SK-N-SH (cell line): Measurements from ENCODE around the gene PTBP1. TPM values are rescaled to one million over a fixed set of nuclear protein-coding genes. Genes with fewer than 3 reads are reported as not detected.

Experiments used
- CTCF ChIA-PET: fragments of 300-600, 350-600 bp; formaldehyde crosslinking; extraction: SDS; loops from one replicate; lab custom pipeline; 2021; lab: Yijun Ruan, JAX
- POLR2A ChIA-PET: fragments of 350-600 bp; sonication (Branson Sonifier 250); formaldehyde crosslinking; extraction: SDS; loops from one replicate; lab custom pipeline; 2020; ENCODE audit warnings: antibody characterized with exemption, inconsistent platforms; lab: Yijun Ruan, JAX
- DNase-seq: peaks from one replicate; pipeline ENCODE4 v3.0.0; 2012
- H2AFZ ChIP-seq: fragments of 200-600 bp; sonication (generic); 2 replicates; pipeline ENCODE4 v1.8.1; 2016; ENCODE audit warnings: antibody characterized with exemption, mild to moderate bottlenecking, low read depth
- H3F3A ChIP-seq: fragments of 200-600 bp; sonication (generic); replicated peaks from 2 replicates; pipeline ENCODE3; 2016; ENCODE audit warnings: antibody characterized with exemption, mild to moderate bottlenecking; ENCODE audit not compliant: insufficient read depth
- H3K27ac ChIP-seq, 2 experiments: fragments of 200-500 bp in 1 of 2; fragments of 200-600 bp in 1 of 2; sonication (Bioruptor generic) in 1 of 2; sonication (generic), shearing (Covaris generic) in 1 of 2; 2 replicates each; pipeline versions ENCODE4 v1.5.1 to v1.6.1; 2014 to 2016; ENCODE audit warnings: low read depth in 2 of 2, inconsistent platforms in 1 of 2, low read length in 1 of 2, mild to moderate bottlenecking in 1 of 2, mixed read lengths in 1 of 2
- H3K27me3 ChIP-seq: fragments of 200-600 bp; sonication (generic), shearing (Covaris generic); 2 replicates; pipeline ENCODE4 v1.6.1; 2016; ENCODE audit warnings: mixed run types; ENCODE audit not compliant: insufficient read depth
- H3K36me3 ChIP-seq, 2 experiments: fragments of 200-500 bp in 1 of 2; fragments of 200-600 bp in 1 of 2; sonication (Bioruptor generic) in 1 of 2; sonication (generic) in 1 of 2; replicated peaks in 1 of 2; 2 replicates each; pipeline versions ENCODE3 to v1.5.1; 2014 to 2016; ENCODE audit warnings: low read length in 1 of 2, mild to moderate bottlenecking in 1 of 2; ENCODE audit not compliant: insufficient read depth in 2 of 2, control insufficient read depth in 1 of 2
- H3K4me1 ChIP-seq, 2 experiments: fragments of 200-500 bp in 1 of 2; fragments of 200-600 bp in 1 of 2; sonication (Bioruptor generic) in 1 of 2; sonication (generic), shearing (Covaris generic) in 1 of 2; 2 replicates each; pipeline versions ENCODE4 v1.5.1 to v1.6.1; 2014 to 2016; ENCODE audit warnings: low read depth in 1 of 2, low read length in 1 of 2, mixed run types in 1 of 2; ENCODE audit not compliant: insufficient read depth in 2 of 2, control insufficient read depth in 1 of 2
- H3K4me2 ChIP-seq: fragments of 200-600 bp; sonication (generic), shearing (Covaris generic); 2 replicates; pipeline ENCODE4 v1.6.1; 2017; ENCODE audit warnings: mixed run types
- H3K4me3 ChIP-seq, 2 experiments: fragments of 200-500 bp in 1 of 2; fragments of 200-600 bp in 1 of 2; sonication (Bioruptor generic) in 1 of 2; sonication (generic), shearing (Covaris generic) in 1 of 2; 2 replicates each; pipeline versions ENCODE4 v1.5.1 to v1.8.1; 2014 to 2016; ENCODE audit warnings: low read depth in 2 of 2, inconsistent platforms in 1 of 2, low read length in 1 of 2, mild to moderate bottlenecking in 1 of 2, mixed read lengths in 1 of 2, moderate library complexity in 1 of 2
- H3K79me2 ChIP-seq: fragments of 200-600 bp; sonication (generic); 2 replicates; pipeline ENCODE4 v1.8.1; 2017; ENCODE audit warnings: mild to moderate bottlenecking; ENCODE audit not compliant: insufficient read depth
- H3K9ac ChIP-seq: fragments of 200-600 bp; sonication (generic); 2 replicates; pipeline ENCODE4 v1.6.1; 2017; ENCODE audit warnings: mixed run types
- H3K9me2 ChIP-seq: fragments of 200-600 bp; sonication (generic); 2 replicates; pipeline ENCODE4 v1.6.1; 2017; ENCODE audit warnings: mixed run types
- H3K9me3 ChIP-seq: fragments of 200-600 bp; sonication (generic); 2 replicates; pipeline ENCODE4 v1.6.1; 2017; ENCODE audit warnings: mixed run types, mild to moderate bottlenecking, moderate library complexity
- H4K20me1 ChIP-seq: fragments of 200-600 bp; sonication (generic); 2 replicates; pipeline ENCODE4 v1.6.1; 2017; ENCODE audit warnings: mild to moderate bottlenecking, mixed run types; ENCODE audit not compliant: insufficient read depth
- CTCF ChIP-seq: fragments of 200-600 bp; sonication (generic); IDR thresholded peaks from 2 replicates; pipeline ENCODE4 v1.6.1; 2017; ENCODE audit warnings: antibody characterized with exemption, mild to moderate bottlenecking, moderate library complexity
- EP300 ChIP-seq, 2 experiments: IDR thresholded peaks; 2 replicates each; pipeline versions ENCODE4 v1.4.0 to v1.6.1; 2012; ENCODE audit warnings: borderline replicate concordance in 1 of 2, low read depth in 1 of 2, low read length in 1 of 2
- FOSL2 ChIP-seq: IDR thresholded peaks from 2 replicates; pipeline ENCODE4 v1.4.0; 2012; ENCODE audit warnings: low read depth, mild to moderate bottlenecking, moderate library complexity, borderline replicate concordance
- FOXJ3 ChIP-seq: sonication (generic); formaldehyde crosslinking; IDR thresholded peaks from 2 replicates; pipeline ENCODE4 v1.5.1; 2020; ENCODE audit warnings: mild to moderate bottlenecking, missing genetic modification reagents
- GATA2 ChIP-seq: sonication (generic); formaldehyde crosslinking; IDR thresholded peaks from 2 replicates; pipeline ENCODE4 v1.5.0; 2020; ENCODE audit warnings: mild to moderate bottlenecking, missing genetic modification reagents
- IRF3 ChIP-seq: fragments of 150-350 bp; IDR thresholded peaks from 2 replicates; pipeline ENCODE4 v1.6.1; 2016; ENCODE audit warnings: mild to moderate bottlenecking, low read depth, low read length
- JUND ChIP-seq: IDR thresholded peaks from 2 replicates; pipeline ENCODE4 v1.4.0; 2012
- MAX ChIP-seq: IDR thresholded peaks from 2 replicates; pipeline ENCODE4 v1.4.0; 2012; ENCODE audit warnings: low read depth
- MEF2A ChIP-seq: IDR thresholded peaks from 2 replicates; pipeline ENCODE4 v1.4.0; 2012; ENCODE audit warnings: low read depth, borderline replicate concordance
- MXI1 ChIP-seq: IDR thresholded peaks from 2 replicates; pipeline ENCODE4 v1.6.1; 2012; ENCODE audit warnings: mild to moderate bottlenecking, low read depth, low read length, improper control_type of control experiment
- POLR2AphosphoS5 ChIP-seq: IDR thresholded peaks from 2 replicates; pipeline ENCODE4 v1.6.1; 2012; ENCODE audit warnings: low read depth, low read length
- RAD21 ChIP-seq: IDR thresholded peaks from 2 replicates; pipeline ENCODE4 v1.6.1; 2012; ENCODE audit warnings: mild to moderate bottlenecking, low read length
- RXRA ChIP-seq: IDR thresholded peaks from 2 replicates; pipeline ENCODE4 v1.4.0; 2012; ENCODE audit warnings: low read depth, mild to moderate bottlenecking, borderline replicate concordance
- SIN3A ChIP-seq: IDR thresholded peaks from 2 replicates; pipeline ENCODE4 v1.6.1; 2012; ENCODE audit warnings: low read depth, mild to moderate bottlenecking, low read length, moderate library complexity, borderline replicate concordance
- TCF12 ChIP-seq: IDR thresholded peaks from 2 replicates; pipeline ENCODE4 v1.4.0; 2012
- USF2 ChIP-seq: fragments of 150-350 bp; IDR thresholded peaks from 2 replicates; pipeline ENCODE4 v1.6.1; 2017; ENCODE audit warnings: antibody characterized with exemption, low read length, low read depth, borderline replicate concordance
- YY1 ChIP-seq: IDR thresholded peaks from 2 replicates; pipeline ENCODE4 v1.4.0; 2012; ENCODE audit warnings: low read depth, mild to moderate bottlenecking
- WGBS: methylation state at CpG from one replicate; pipeline ENCODE4 v1.1.6; 2017; ENCODE audit warnings: low lambda C conversion rate; 5-methylcytosine and 5-hydroxymethylcytosine counted together
- polyA plus RNA-seq, 3 experiments: library from polyadenylated mRNA; depleted of rRNA; stranded (reverse); fragments of >200 nt; gene quantifications; 2 replicates each; pipeline ENCODE4 v1.2.3, GENCODE V29; 2012

Gene PTBP1
- polyA plus RNA-seq, 1 of the 3 experiments (the other 2 are of a cell fraction) = 243 TPM

GRCh38 chr19:776549-776948 lies 20.7 kb upstream of the PTBP1 start:
- no peak overlapping the region for H3K4me2 ChIP-seq
- no peaks in the 10 kb centered on the region for H3F3A ChIP-seq
- TF ChIP-seq USF2 = no peak
- no peak for TF ChIP-seq MAX
- no peak for TF ChIP-seq IRF3
- TF ChIP-seq RXRA = no peak
- no peak for TF ChIP-seq MEF2A
- no peak for TF ChIP-seq EP300 (IDR thresholded peaks at IDR 0.05; ENCODE audit: borderline replicate concordance in 1 of 2, low read depth in 1 of 2, low read length in 1 of 2)
- ChIA-PET POLR2A (no interaction called here), CTCF (interaction anchor here (1.6 kb wide), 1 partner anchor 208 kb away, joined by 6 read pairs; the partner anchor contains the start of gene WDR18)
- H2AFZ ChIP-seq = no peak overlapping the region
- H3K9ac ChIP-seq = no peak overlapping the region
- H3K27me3 ChIP-seq = no peaks in the 10 kb centered on the region
- H3K4me3 ChIP-seq = no peak overlapping the region
- no peak overlapping the region for H3K27ac ChIP-seq
- no peaks in the 10 kb centered on the region for H3K4me1 ChIP-seq
- no peaks in the 10 kb centered on the region for H3K9me3 ChIP-seq
- no peaks in the 10 kb centered on the region for H4K20me1 ChIP-seq
- no peaks in the 10 kb centered on the region for H3K9me2 ChIP-seq
- DNase-seq = no peak
- no peaks in the 10 kb centered on the region for H3K36me3 ChIP-seq
- no peaks in the 10 kb centered on the region for H3K79me2 ChIP-seq
- 85% methylated on average over 17 of the region's 18 CpGs for WGBS

GRCh38 chr19:778910-779653 lies 18.2 kb upstream of the PTBP1 start:
- Histone ChIP-seq H3K4me3 (no peak overlapping the region), H3K79me2 (no peaks in the 10 kb centered on the region), H3K9me3 (no peaks in the 10 kb centered on the region), H3K9ac (no peak overlapping the region), H3K4me1 (peaks cover 0 to 6% of the 10 kb centered on the region in 2 experiments; a peak in 1 of 4 replicates), H3K27me3 (no peaks in the 10 kb centered on the region), H2AFZ (no peak overlapping the region), H3K36me3 (no peaks in the 10 kb centered on the region), H3K4me2 (no peak overlapping the region), H3F3A (no peaks in the 10 kb centered on the region), H3K27ac (no peak overlapping the region), H4K20me1 (no peaks in the 10 kb centered on the region), H3K9me2 (no peaks in the 10 kb centered on the region)
- no peak for DNase-seq
- CTCF ChIA-PET = interaction anchor here (0.8 to 1.5 kb wide), 2 partner anchors 15 to 80 kb away, joined by 3 to 5 read pairs; no protein-coding TSS in a partner anchor
- POLR2A ChIA-PET = no interaction called here
- TF ChIP-seq MEF2A (no peak), FOSL2 (no peak), FOXJ3 (CRISPR knock-in tag) (no peak), JUND (no peak), YY1 (no peak), POLR2AphosphoS5 (no peak), TCF12 (no peak), CTCF (no peak), SIN3A (no peak), GATA2 (CRISPR knock-in tag) (no peak), MXI1 (no peak), RAD21 (no peak)
- 73% methylated on average over 30 of the region's 36 CpGs for WGBS
